NCI-H1048 (cell line): ENCODE measurements around the gene TMEM72.
A peak's percentile ranks its signal among the peaks of the same experiment; 100 is the strongest.
"Not testable (repeated sequence)": the region's sequence is repeated elsewhere in the genome, so short reads cannot be mapped to it uniquely, and the experiment has no call there.

Source experiments
- DNase-seq: peaks from one replicate; lab custom pipeline; 2025; lab: John Stamatoyannopoulos, UW

TMEM72 gene

DNA sequence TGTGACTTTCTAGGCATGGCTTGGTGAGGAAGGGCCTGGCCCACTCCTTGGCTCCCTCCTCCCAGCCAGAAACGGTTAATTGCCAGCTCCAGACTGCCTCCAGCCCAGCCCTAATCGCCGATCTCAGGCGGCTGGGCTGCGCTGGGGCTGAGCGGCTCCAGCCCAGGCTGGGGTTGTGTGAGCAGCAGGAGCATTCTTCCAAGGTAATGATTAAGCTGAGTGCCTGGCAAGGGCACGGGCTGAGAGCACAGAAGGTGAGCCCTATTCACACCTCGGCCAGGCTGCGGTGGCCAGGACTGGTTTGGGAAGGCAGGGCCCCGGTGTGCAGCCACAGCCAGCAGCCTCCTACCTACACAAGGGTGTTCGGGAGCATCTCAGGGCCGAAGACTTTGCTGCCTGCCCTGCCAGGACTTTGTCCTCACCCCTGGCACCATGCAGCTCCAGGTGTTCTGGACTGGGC lies at the start of gene TMEM72:
Gene TMEM72, plus strand, starts transcription at position 257 of the 460 bp plus-strand sequence. Its CDS starts 176 bp downstream, at position 433.
- no peak for DNase-seq

DNA sequence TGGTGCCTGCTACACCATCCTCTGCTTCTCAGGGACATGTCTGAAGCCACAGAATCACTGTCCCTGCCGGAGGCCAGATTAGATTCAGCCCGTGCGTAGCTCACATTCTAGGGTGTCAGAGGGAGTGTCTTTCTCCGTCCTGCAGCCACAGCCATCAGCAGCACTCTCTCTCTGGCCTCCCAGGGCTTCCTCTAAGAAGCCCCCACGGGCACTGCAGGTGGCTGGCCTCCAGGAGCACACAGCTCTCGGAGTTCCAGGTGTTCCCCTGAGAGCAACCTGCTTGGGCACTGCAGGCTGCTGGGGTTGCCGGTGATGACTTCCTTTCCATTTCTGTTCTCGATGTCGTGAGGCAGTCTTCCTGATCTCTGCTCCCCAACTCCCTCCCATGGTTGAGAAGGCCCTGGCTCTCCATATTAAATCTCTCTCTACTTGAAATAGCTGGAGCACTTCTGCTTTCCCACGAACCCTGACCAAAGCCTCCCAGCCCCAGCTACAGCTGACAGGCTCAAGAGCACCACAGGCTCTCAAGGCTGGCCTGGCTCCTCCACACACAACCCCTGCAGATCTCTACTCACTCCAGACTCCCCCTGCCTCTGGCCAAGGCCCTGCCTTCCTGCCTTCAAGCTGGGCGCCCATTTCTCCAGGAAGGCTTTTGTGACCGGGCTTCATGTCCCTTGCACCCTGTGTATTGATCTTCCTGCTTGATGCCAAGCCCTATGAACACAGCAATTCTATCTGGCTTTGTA lies 49.0 kb upstream of the TMEM72 start:
- no peak for DNase-seq

DNA sequence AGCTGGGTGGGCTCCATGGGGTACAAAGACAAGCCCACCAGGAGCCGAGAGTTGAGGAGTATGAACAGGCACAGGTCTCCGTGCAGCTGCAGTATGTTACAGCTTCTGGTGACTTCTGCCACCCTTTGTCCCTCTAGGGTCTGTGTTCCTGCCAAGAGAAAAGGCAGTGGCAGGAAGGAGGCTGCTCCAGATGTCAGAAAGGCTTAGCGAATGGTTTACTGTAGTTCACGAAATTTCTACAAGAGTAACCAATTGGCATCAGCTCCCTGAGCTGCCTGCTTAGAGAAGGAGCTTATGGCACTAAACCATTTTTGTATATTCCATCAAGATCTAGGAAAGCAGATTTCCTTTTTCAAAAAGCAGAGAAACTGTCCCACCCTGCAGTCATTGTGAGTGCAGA lies 48.2 kb upstream of the TMEM72 start:
- DNase-seq: no peak

DNA sequence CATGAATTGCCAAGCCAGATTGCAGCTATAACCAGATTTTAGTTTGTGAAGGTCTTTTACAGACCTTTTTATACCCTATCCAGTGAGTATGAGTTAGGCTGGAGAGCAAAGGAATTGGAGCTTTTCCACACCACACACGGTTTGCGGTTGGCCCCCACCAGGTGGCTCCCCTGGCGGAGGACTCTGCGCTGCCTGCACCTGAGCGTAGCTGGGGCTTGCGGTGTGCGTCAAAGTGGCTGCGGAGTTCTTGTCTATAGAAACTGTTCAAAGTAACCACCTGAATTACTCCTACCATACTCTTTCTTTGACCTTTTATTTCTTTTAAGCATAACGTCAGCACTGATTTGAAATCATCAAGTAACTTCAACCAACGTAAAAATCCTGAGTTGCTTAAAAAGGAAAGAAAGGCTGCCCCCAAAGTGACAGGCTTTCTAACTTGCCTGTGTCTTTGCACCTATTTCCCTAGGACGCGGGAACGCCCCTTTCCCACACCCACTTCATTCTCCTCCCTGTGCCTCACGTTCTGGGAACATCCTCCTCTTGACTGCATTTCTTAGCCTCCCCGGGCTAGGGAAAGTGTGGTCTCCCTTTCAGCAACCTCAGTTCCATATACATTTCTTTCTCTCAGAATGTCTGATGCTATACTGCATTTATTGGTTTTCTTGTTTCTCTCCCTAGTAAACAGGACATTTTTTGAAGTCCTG lies 47.6 kb upstream of the TMEM72 start:
- no peak for DNase-seq

DNA sequence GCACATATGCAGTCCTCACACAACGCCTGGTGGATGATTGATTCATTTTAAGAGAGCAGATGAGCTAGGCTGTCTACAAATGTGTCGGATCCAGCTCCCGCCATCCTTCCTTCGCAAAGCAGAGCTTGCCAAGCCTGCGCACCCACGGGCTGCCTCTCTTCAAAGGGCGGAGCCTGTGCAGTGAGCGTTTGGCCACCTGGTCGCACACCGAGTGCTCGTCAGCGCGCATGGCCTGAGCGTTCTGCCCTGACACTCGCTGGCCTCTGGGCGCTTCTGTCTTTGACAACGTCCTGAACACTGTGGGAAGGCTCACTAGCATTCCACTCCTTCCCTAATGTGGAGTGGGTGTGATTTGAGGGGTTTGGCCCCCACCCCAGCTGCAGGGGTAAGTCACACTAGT lies 47.1 kb upstream of the TMEM72 start:
- no peak for DNase-seq

GRCh38 chr10:44864637-44865288 lies 46.4 kb upstream of the TMEM72 start:
- DNase-seq: peak; percentile 38

GRCh38 chr10:44865289-44865671 lies 45.9 kb upstream of the TMEM72 start:
- no peak for DNase-seq

- DNase-seq: not testable (repeated sequence)
These were observed 44.8 kb upstream of the TMEM72 start for GRCh38 chr10:44866367-44866766.

DNA sequence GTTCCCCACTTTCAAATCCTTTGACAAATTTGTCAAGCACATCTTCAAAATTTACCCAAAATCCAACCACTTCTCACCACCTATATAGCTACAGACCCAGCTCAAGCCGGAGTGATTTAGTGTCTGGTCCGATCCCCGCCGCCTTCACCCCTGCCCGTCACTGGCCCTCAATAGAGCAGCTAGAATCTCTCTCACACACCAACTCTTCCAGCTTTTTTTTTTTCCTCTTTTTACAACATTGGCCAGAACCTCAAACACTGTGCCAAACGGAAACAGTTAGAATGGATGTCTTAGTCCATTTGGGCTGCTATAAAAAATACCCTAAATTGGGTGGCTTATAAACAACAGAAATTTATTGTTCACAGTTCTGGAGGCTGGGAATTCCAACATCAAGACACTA lies 41.1 kb upstream of the TMEM72 start:
- DNase-seq: no peak

- no peak for DNase-seq
These were observed 38.0 kb upstream of the TMEM72 start for GRCh38 chr10:44873160-44873559.

DNA sequence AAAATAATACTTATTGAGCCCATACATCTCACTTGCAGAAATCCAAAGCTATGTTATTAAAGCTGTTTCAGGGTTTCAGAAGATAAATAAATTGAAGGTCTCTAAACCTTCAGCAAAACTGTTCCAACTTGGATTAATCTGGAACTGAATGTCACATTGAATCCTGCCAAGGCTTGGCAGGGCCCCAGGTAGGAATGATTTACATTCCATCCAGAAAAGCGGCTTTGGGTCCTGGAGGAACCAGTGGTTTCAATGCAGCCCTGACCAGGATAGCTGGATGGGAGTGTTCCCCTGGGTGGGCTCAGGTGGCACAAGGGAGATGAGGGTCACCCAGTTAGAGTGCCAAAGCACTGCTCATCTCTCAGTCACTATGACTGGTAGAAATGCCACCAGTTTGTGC lies 37.0 kb upstream of the TMEM72 start:
- no peak for DNase-seq

DNA sequence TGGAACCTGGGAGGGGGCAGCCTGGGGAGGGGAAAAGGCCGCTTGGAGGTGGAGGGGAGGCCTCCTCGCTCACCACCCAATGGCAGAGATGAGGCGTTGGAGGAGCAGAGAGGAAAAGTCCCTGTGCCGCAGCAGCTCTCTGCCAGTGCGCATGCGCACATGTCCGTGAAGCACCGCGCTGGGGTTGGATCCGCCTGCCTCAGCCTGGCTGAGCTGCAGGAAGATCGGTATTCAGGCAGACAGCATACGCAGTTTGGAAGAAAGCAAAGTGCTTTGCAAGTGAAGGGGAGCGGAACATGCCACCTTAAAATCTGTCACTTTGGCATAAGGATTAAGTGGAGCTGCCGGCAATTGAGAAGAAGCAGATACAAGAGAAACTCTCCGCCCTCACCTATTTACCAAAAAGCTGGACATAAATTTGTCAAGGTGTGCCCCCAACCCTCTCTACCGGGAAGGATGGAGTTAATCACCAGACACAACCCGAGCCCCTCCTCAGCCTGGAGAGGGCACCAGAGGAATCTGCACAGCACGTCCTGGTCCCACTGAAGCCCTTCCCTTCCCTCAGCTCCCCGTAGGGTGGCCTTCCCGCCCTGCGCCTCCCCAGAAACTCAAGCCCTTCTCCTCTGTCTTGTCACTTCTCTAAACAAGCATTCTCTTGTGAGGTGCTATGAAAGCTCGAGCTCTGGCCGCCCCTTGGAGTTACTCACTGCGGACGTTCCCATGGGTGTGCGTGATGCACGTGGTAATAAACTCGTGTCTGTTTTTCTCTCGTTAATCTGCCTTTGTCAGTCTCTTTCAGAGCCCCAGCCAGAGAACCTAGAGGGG lies 32.2 kb upstream of the TMEM72 start:
- peak; percentile 1 for DNase-seq

GRCh38 chr10:44879531-44879899 lies 31.6 kb upstream of the TMEM72 start:
- DNase-seq: no peak

DNA sequence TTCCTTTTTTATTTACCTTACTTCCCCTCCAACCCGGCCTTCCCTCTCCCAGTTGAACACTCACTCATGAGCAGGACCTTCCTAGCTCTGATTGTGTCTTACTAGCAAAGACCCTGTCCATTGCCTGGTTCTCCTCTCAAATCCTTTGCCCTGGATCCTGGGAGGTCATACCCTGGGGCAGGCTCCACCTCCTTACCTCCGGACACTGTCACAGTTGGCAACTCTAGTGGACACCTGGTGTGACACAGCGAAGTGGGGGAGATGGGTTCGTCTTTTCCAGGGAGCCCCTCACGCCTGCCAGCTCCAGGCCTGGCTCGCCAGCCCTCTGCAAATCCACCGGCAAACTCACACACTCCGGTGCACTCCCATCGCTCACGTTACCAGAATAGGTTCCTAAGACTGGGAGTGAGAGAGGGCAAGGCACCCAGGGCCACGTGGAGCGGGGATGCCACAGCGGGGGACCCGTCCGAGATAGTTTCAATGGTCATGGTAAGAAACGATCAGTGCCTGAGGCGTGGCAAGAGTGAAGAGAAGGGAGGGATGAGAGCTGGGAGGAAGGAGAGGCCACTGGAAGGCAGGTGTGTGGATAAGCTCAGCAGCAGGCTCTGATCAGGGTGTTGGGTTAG lies 30.9 kb upstream of the TMEM72 start:
- DNase-seq: no peak

DNA sequence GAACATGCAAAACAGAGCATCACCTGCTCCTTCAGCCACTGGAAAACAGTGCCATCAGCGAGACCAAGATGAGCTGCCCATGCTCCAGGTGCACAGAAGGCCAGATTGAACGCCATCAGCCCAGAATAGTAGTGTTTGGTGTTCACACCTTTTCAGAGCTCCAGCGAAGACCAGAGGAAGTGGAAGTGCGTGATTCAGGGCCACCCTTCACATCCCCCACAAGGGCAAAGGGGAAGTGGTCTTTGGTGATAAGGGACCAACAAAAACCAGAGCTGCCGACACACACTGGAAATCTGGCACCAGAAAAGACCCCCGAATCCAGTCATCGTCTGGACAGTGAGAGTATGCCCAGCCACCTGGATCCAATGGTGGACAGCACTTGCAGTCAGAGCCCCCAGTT lies 29.5 kb upstream of the TMEM72 start:
- DNase-seq: no peak

- DNase-seq: no peak
These were observed 28.9 kb upstream of the TMEM72 start for GRCh38 chr10:44882166-44882720.

GRCh38 chr10:44883593-44884331 lies 27.4 kb upstream of the TMEM72 start:
- no peak for DNase-seq

- no peak for DNase-seq
These were observed 25.4 kb upstream of the TMEM72 start for GRCh38 chr10:44885710-44886109.

DNA sequence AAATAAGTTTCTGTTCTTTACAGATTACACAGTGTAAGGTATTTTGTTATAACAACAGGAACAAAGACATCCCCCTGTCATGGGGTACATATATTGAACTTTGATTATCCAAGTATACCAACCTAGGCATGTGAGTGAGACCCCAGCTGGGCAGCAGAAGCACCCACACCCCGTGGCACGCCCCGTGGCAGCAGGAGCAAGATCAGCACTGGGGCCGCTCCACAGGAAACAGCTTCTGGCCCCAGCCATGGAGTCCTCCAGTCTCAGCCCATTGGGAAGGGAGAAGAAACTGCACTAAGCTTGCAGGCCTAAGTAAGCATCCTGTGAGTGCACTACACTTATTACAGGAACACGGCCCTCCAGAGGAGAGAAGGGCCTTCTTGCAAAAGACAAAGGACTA lies 24.2 kb upstream of the TMEM72 start:
- DNase-seq: no peak

- DNase-seq: no peak
These were observed 22.3 kb upstream of the TMEM72 start for GRCh38 chr10:44888886-44889285.

DNA sequence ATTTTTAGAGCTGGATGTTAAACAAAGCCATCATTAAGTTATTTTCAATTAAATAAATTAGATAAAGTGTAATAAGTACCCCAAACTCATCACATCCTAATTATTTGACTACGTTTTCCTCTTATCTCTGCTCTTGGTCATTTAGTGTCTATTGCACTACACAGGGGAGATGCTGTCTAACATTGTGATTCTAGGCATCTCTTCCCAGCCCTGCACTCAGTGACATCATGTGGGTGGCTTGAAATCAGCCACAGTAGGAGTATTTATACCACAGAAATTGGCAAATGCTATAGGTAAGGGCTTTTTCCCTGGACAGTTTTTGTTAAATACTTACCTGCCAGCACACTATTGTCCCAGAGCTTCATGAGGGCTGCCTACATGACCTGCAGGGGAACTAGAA lies 21.3 kb upstream of the TMEM72 start:
- no peak for DNase-seq
